Measurements from ENCODE around the gene USP34. TPM values are rescaled to one million over a fixed set of nuclear protein-coding genes. Genes with fewer than 3 reads are reported as not detected.

USP34 gene
- total RNA-seq, 6 experiments from 2014 or later: 50.3 to 65.4 (median 58.5) TPM

DNA sequence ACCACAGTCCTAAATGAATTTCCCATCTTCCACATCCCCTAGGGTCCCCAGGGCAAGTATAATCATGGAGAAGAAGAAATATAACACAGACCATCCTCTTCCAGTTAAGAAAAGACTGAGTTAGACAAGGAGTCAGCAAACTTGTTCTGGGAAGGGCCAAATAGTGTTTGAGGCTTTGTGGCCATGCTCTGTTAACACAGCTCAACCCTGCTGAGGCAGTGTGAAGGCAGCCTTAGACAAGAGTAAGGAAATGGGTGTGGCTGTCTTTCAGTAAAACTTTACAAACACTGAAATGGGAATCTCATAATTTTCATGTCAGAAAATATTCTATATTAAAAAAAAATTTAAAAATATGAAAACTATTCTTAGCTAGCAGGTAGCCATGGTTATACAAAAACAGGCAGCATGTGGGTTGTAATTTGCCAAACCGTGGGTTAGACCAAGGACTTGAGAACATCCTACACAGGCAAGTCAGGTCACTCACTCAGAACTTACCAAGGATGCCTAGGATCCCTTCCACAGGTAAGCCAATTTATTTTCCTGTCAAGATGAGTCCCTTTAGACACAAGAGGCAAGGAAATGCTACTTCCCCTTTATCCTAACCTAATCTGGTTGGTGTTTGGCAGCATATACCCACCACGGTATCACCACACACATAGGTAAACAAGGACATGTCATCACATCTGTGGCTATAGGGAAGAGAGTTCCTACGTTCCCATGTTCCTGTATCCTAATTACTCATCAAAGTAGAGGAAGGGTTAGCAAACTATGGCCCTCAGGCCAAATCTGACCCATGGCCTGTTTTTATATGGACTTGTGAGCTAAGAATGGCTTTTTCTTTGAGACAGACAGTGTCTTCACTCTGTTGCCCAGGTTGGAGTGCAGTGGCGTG lies 277.0 kb downstream of the USP34 start:
- TF ChIP-seq, protein P1, sequence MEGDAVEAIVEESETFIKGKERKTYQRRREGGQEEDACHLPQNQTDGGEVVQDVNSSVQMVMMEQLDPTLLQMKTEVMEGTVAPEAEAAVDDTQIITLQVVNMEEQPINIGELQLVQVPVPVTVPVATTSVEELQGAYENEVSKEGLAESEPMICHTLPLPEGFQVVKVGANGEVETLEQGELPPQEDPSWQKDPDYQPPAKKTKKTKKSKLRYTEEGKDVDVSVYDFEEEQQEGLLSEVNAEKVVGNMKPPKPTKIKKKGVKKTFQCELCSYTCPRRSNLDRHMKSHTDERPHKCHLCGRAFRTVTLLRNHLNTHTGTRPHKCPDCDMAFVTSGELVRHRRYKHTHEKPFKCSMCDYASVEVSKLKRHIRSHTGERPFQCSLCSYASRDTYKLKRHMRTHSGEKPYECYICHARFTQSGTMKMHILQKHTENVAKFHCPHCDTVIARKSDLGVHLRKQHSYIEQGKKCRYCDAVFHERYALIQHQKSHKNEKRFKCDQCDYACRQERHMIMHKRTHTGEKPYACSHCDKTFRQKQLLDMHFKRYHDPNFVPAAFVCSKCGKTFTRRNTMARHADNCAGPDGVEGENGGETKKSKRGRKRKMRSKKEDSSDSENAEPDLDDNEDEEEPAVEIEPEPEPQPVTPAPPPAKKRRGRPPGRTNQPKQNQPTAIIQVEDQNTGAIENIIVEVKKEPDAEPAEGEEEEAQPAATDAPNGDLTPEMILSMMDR (IDR thresholded peaks at IDR 0.05): no peak
- H3K4me1 Mint-ChIP-seq (ENCODE audit: low read depth): no peaks in the 10 kb centered on the region
- peaks cover 3% of the 10 kb centered on the region for H3K27me3 Mint-ChIP-seq (ENCODE audit: insufficient read depth)
- no peak overlapping the region for H3K4me3 Mint-ChIP-seq
- peak overlapping the region; percentile 9 for H3K27ac Mint-ChIP-seq
- peaks cover 15% of the 10 kb centered on the region for H3K36me3 Mint-ChIP-seq (ENCODE audit: low read depth)
- no peak for DNase-seq
- no peaks in the 10 kb centered on the region for H3K9me3 Mint-ChIP-seq

DNA sequence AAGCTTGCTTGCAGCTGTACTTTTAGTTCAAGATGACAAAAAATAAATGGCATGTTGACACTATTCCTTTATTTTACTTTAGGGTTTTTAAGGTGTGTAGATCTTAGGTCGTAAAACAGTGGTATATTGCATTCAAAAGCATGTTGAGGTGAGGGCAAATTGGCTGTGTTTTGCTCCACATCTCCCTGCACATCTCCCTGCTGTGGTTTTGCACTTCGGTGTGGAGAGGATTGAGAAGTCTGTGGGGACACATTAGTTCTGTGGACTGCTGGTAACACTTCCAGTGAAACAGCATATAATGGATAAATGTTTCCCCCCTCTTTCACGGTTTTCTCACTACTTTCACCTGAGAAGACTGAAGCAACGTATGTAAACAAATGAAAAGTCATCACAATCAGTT lies 283.8 kb downstream of the USP34 start:
- Mint-ChIP-seq H3K4me3 (no peak overlapping the region), H3K9me3 (no peaks in the 10 kb centered on the region), H3K36me3 (ENCODE audit: low read depth) (peaks cover 65% of the 10 kb centered on the region), H3K4me1 (ENCODE audit: low read depth) (peaks cover 6% of the 10 kb centered on the region; the same call in 1 of the 2 replicates), H3K27me3 (ENCODE audit: insufficient read depth) (no peaks in the 10 kb centered on the region; the same call in 1 of the 2 replicates), H3K27ac (no peak overlapping the region)
- DNase-seq: no peak
- TF ChIP-seq, protein P1 (IDR thresholded peaks at IDR 0.05): no peak

DNA sequence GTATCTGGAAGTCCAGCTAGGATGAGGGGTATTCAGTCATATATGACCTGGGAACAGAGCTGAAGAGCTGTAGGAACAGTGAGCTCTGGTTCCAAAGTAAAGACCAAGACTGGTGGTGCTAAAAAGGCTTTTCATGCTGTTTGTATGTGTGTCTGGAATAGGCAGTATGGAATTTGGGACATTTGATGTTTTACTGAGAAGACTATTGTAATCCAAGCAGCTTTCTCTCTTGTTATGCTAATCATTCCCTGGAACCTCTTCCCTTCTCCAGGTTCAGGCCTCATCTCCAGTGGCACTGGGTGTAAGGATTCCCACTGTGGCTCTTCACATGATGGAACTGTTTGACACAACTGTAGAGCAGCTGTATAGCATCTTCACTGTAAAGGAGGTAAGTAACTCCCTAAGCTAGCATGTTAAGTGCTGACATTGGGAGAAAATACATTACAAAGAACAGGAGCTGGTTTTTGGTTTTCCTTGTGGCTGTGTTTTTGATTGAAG lies 285.6 kb downstream of the USP34 start:
- TF ChIP-seq, protein P1 (IDR thresholded peaks at IDR 0.05): no peak
- H3K36me3 Mint-ChIP-seq (ENCODE audit: low read depth): peaks cover 71% of the 10 kb centered on the region
- H3K9me3 Mint-ChIP-seq: no peaks in the 10 kb centered on the region
- H3K4me1 Mint-ChIP-seq (ENCODE audit: low read depth): peaks cover 24% of the 10 kb centered on the region
- no peak for DNase-seq
- H3K27ac Mint-ChIP-seq: no peak overlapping the region
- H3K27me3 Mint-ChIP-seq (ENCODE audit: insufficient read depth): no peaks in the 10 kb centered on the region; the same call in 1 of the 2 replicates
- H3K4me3 Mint-ChIP-seq: no peak overlapping the region

DNA sequence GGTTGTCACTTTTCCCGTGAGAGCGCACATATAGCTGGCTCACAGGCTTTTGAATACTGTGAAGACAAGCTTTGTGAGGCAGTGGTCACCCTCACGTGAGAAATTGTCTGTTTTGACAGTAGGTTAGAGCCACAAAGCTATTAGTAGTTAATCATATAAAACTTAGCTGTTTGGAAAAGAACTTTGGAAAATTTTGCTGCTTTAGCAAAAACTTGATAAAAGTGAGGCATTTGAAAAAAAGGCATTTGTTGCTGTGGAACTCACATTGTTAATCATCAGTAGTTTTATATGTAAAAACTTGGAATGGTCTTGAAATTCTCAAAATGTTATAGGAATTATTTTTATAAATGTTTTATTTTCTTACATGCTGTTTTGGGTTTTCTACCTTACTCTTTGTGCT lies 286.6 kb downstream of the USP34 start:
- peaks cover 77% of the 10 kb centered on the region for H3K36me3 Mint-ChIP-seq (ENCODE audit: low read depth)
- H3K4me3 Mint-ChIP-seq: no peak overlapping the region
- peaks cover 34% of the 10 kb centered on the region for H3K4me1 Mint-ChIP-seq (ENCODE audit: low read depth)
- H3K27me3 Mint-ChIP-seq (ENCODE audit: insufficient read depth): peaks cover 2% of the 10 kb centered on the region; the same call in 1 of the 2 replicates
- H3K27ac Mint-ChIP-seq: no peak overlapping the region
- TF ChIP-seq, protein P1 (IDR thresholded peaks at IDR 0.05): no peak
- no peaks in the 10 kb centered on the region for H3K9me3 Mint-ChIP-seq
- DNase-seq: no peak

DNA sequence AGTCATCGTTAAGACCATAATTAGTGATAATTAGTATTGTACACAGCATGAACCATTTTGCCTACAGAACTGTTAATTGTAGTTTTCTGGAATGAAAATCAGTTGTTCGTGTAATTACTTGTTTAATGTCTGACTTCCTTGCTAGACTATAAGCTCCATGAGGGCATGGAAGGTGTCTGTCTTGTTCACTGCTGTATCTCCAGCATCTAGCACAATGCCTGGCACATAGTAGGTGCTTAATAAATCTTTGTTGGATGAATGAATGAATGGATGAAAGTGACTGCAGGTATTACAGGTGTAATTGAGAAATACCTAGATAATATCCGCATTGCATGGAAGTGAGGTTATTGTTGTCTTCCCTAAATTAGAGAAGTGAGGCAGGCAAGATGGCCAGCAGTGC lies 287.1 kb downstream of the USP34 start:
- H3K4me3 Mint-ChIP-seq: no peak overlapping the region
- DNase-seq: no peak
- TF ChIP-seq, protein P1 (IDR thresholded peaks at IDR 0.05): no peak
- H3K27me3 Mint-ChIP-seq (ENCODE audit: insufficient read depth): peaks cover 2% of the 10 kb centered on the region; the same call in 1 of the 2 replicates
- H3K4me1 Mint-ChIP-seq (ENCODE audit: low read depth): peaks cover 39% of the 10 kb centered on the region
- H3K27ac Mint-ChIP-seq: no peak overlapping the region
- no peaks in the 10 kb centered on the region for H3K9me3 Mint-ChIP-seq
- H3K36me3 Mint-ChIP-seq (ENCODE audit: low read depth): peaks cover 79% of the 10 kb centered on the region

Measured in HFFc6 (cell line).